HG03045 (cell line): ENCODE data around the gene DNMT3B.
"Not testable (repeated sequence)": the region's sequence is repeated elsewhere in the genome, so short reads cannot be mapped to it uniquely, and the experiment has no call there.

Experiments used
- ATAC-seq: cut with Tn5 transposase; IDR thresholded peaks from one replicate; pipeline ENCODE4 v1.9.1; 2021; ENCODE audit warnings: mild to moderate bottlenecking, moderate library complexity; ENCODE audit not compliant: unreplicated experiment

Gene DNMT3B

DNA sequence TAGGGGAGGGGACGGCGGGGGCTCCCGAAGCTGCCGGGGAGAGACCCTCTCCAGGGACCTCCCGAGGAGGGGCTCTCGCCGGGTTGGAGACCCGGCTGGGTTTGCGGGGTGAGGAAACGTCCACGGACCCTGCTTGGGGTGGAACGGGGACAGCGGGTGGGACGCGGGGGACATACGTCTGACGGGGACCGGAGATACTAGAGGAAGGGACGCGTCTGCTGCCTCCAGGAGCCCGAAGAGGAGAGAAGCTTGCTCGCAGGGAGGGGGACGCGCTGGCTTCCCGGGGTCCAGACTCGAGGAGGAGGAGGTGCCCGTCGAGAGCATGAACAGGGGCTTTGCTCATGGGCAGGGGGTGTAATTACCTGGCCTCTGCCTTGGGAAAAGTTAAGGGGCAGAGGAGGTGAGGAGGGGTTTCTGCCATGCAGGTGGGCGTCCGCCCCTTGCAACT lies 593 bp downstream of the DNMT3B start:
- peak; percentile 9 for ATAC-seq

DNA sequence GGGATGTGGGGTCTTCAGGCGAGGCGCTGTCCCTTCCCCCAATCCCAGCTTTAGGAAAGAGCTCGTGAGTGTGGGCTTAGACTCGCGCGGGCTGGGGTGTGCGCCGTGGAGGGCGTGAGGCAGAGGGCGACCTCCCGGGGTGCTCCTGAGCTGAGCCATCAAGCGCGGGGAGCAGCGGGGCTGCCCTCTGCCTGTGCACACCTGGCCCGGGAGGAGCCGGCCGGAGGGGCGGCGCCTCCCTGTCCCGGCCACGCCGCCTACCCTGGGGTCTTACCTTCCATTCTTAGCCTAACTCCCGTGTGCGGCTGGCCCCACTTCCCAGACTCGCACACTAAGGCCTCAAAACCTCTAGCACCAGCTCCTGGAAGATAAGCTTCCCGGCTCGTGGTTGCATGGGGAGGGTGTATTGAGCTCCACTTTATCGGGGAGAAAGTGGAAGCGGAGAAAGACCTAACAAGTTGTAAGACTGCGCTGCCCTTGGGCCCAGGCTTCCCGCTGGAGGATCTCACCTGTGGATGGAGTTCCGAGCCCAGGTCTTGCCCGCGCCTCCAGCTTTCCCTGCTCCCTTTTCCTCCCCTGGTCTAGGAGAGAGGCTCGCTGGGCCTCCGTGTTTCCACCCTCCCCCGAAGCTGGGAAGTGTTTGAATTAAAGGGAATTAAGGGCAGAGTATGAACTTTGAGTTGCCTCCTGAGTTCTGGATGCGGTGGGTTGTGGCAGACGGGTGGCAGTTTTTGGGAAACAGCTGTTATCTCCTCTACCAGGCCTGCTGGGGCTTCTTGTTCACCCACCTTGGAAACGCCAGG lies 1.2 kb downstream of the DNMT3B start:
- ATAC-seq = no peak

DNA sequence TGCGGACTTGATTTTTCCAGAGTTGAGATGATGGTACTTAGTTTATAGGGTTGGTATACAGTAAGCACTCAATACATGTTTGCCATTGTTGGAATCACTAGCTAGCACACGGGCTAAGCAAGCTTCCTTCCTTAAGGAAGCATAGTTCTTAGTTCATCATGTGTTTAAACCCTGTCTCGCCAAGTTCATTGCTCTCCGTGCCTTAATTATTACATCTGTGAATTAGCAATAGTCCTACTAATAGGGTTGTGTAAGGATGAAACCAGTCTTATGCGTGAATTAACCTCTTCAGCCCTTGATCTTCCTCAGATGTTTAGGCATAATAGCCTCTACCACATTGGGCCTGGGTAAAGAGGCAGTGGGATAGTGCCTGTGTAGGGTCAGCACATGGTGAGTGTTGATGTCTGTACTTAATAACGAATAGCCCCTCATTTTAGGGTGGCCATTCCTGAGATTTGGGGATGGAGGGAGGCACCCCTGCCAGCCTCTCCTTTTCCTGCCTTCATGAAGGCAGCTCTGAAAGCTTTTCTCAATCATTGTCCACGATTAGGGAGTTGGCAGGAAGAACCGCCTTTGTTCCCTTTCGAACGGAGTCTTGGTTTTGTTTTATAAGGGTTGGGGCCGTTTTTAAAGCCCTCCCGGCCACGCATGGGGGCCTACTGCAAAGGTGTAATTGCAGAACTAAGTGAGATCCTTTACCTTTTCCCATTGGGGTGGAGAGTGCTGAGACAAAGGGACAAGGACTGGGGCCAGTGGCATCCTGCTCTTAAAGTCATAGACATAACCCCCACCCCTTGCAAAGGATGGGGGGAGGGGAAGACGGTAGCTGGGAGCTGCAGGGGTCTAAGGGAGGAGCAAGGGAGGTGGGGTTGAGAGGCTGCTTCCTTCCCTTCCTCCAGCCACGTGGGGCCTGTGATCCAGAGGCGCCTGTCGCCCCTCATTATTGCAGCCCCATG lies 2.1 kb downstream of the DNMT3B start:
- ATAC-seq = no peak

DNA sequence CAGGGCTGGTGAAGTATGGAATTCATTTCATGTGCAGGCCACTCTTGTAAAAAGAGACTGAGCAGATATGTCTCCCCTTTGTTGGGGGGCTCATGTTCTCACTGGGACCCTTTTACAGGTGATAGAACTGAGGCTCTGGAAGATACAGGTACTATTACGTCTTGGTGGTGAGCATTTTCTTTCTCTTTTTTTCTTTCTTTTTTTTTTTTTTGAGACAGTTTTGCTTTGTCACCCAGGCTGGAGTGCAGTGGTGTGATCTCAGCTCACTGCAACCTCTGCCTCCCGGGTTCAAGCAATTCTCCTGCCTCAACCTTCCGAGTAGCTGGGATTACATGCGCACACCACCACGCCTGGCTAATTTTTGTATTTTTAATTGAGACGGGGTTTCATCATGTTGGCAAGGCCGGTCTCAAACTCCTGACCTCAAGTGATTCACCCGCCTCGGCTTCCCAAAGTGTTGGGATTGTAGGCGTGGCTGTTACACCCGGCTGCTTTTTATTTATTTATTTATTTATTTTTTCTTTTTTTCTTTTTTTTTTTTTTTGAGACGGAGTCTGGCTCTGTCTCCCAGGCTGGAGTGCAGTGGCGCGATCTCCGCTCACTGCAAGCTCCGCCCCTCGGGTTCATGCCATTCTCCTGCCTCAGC lies 3.2 kb downstream of the DNMT3B start:
- ATAC-seq = not testable (repeated sequence)

DNA sequence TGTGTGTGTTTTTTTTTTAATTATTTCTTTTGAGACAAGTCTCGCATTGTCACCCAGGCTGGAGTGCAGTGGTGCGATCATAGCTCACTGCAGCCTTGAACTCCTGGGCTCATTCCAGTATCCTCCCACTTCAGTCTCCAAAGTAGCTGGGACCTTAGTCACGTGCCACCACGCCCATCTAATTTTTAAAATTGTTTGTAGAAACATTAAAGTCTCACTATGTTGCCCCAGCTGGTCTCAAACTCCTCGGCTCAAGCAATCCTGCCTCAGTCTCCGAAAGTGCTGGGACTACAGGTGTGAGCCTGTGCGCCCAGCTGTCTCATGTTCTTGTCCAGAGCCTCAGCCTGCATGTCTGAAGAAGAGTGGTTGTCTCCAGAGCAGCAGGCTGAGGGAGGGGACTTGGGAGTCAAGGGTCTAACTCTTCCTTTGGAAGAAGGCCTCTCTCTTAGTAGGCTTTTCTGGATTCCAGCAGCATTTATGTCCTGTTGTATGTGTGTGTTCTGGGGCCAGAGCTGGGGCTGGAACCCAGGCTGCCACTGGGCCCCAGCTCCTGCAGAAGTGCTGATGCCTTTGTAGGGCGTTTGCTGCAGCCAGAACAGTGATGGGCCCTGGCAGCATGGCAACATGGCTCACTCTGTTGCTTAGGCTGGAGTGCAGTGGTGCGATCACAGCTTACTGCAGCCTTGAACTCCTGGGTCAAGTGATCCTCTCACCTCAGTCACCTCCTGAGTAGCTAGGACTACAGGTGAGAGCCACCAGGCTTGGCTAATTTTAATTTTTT lies 5.4 kb downstream of the DNMT3B start:
- ATAC-seq = no peak

DNA sequence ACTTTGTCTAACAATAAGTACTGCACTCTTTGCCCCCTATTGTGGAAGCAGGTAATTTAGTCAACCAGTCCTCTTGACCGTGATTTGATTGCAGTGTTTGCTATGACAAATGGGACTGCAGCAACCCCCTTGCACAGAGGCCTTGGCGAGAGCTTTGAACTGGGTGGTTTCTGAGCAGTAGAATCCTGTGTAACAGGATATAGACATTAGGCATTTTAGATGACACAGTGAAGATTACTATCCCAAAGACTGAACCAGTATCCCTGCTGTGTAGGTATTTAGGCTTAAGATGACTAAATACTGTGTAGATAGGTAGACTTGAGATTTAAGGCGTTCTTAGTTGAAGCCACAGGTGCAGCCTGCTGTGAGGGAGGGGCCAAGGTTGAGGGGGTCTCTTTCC lies 9.9 kb downstream of the DNMT3B start:
- ATAC-seq = no peak

DNA sequence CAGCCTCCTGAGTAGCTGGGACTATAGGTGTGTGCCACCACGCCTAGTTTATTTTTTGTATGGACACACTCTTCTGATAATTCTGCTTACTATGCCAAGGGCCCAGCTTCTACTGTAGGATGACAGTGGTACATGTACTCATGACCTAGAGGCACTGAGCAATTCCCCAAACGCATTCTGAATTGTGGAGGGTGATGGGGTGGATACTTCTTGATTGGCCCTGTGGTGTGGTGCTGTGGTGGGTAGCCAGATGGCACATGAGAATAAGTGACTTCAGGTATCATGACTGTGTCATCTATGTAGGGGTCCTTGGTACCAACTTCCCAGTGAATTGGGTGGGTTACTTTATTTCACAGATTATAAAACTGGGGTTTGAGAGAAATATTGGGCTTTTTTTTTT lies 11.0 kb downstream of the DNMT3B start:
- no peak for ATAC-seq

DNA sequence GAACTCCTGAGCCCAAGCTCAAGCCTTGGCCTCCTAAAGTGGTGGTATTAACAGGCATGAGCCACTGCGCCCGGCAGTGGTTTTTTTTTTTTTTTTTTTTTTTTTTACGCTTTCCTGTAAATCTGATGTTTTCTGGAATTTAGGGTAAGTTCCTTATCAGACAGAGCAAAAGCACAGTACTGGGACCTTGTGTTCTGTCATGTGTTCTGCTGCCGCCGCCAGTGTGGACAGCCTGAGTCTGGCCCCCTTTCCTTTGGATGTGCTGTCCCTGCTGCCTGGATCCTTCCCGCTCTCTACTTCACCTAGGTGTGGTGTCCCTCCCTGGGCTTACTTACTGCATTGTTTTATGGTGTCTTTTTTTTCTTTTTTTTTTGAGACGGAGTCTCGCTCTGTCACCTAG lies 11.7 kb downstream of the DNMT3B start:
- no peak for ATAC-seq

DNA sequence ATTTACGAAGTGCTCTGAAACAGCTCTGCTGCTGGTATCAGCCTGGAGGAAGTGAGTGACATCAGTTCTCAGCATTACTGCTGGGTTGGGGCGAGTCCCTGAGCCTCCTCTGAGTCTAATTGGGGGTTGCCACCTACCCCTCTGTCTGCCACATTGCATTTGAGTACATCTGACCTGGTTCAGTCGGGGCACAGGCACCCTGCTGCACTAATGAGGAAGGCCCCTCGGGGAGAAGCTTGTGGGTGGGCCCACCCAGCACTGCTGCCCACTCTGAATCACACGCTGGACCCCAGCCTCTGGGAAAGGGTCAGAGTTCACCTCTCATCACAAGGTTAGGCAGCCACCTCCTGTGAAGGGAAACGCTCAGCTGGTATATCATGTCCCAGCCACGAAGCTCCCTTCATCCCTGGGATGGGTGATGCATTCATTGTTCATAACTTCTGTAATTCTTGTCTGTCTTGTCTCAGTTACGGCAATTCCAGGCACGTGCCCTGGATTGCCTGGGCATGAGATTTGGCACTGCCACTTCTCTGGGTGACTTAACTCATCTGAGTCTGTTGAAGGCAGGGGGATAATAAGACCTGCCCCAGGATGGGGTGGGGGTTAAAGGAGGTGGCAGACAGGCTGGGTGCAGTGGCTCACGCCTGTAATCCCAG lies 13.3 kb downstream of the DNMT3B start:
- no peak for ATAC-seq

DNA sequence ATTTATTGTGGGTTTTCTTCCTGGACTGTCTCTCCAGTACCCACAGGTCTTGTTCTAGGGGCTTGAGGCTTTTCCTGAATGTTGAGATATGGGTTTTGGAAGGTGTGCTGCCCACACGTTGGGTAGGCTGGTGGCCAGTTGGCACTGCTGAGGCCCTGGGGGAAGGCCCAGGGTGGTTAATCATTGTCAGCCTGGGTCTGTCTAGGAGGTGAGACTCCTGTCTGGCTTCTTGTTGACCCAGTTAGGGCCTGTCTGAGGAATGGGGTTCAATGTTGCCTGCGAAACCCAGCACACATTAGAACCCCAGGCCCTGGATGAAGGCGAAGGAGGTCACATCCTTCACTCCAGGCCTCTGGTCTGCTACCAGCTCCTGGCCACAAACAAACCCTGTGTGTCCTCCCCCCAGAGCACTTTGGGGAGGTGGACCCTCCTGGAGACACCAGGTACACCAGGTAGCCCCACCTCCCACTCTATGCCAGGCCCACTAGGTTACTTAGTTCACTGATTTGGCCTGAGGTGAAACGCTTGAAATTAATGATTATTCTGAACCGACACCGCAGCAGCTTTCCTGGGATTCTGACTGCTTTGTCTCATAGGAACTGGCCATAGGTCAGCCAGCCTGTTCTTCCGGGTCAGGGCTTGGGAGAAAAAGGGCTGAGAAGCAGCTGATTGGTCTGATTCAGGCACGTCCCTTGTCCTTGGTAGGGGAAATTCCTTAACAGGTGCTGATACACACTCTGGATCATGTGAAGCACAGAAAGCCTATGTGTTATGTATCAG lies 15.2 kb downstream of the DNMT3B start:
- no peak for ATAC-seq

DNA sequence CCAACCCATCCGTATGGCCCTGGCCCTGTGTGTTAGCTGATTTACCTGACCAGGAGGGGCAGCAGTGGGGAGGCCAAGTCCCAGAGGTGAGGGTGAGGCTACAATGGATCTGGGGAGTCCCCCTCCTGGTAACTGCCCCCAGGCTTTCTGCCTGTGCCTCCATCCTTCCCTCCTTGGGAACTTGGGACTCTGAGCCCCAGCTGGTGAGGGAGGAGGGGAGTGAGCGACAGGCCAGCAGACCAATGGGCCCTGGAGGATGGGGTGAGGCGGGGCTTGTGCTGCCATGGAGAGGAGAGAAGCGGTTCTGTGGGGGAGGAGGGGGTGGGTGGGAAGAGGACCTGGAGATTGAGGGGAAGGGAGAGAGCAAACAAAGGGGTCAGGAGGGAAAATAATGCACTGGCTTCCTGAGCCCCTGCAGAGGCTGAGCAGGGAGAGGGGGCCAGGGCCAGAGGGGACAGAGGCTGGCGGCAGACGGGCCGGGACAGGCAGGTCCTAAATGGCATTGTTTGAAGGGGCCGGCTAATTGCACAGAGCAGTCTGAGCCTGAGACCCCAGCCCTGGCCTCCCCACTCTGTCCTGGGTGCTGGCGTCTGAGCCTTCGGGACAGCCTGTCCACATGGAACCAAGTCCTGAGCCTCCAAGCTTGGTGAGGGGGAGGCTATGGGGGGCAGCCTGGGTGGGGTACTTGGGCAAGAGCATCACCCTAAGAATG lies 17.5 kb downstream of the DNMT3B start:
- no peak for ATAC-seq

DNA sequence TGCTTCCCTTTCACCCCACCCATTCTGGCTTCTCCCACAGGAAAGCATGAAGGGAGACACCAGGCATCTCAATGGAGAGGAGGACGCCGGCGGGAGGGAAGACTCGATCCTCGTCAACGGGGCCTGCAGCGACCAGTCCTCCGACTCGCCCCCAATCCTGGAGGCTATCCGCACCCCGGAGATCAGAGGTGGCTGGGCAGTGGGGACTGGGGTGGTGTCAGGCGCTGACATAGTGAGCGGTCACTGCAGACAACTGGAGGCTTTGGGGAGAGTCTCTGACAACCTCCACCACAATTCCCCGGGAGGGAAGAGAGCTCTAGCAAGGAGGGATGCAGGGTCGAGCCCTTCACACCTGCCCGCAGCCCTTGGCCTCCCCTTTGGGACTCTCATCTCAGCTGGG lies 18.1 kb downstream of the DNMT3B start:
- ATAC-seq = no peak

DNA sequence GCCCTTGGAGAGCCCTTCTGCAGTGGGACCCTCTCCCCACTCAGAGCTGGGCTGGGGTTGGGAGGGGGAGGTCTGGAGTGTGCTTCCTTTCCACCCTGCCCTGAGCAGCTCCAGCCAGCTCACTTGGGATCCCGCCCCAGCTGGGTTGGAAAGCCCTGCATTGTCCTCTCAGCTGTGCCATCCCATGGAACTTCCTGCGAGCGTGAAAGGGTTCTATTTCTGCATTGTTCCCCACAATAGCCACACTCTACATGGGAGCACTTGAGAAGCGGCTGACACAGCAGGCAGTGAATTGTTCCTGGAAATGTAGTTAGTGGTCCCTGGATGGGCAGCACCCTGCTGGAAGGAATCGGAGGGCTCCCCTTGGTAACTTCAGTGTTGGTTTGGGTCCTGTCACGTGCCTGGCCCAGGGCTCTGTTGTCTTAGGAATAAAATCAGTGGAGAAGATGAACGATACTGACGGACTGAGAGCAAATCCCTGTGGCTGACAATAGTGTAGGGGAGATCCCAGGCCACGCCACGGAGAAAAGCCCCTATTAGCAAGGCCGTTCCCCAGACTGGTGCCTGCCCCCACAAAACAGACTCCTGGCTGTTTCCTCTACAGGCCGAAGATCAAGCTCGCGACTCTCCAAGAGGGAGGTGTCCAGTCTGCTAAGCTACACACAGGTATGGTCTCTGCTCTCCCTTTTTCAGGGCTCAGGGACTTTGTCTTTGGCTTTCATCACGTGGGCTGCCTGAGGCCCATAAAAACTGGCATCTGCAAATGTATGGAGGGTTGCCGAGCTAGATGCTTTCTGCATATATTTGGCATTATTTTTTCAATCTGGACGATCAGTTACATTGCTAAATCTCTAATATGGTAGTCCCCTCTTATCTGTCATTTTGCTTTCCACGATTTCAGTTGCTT lies 18.8 kb downstream of the DNMT3B start:
- no peak for ATAC-seq

DNA sequence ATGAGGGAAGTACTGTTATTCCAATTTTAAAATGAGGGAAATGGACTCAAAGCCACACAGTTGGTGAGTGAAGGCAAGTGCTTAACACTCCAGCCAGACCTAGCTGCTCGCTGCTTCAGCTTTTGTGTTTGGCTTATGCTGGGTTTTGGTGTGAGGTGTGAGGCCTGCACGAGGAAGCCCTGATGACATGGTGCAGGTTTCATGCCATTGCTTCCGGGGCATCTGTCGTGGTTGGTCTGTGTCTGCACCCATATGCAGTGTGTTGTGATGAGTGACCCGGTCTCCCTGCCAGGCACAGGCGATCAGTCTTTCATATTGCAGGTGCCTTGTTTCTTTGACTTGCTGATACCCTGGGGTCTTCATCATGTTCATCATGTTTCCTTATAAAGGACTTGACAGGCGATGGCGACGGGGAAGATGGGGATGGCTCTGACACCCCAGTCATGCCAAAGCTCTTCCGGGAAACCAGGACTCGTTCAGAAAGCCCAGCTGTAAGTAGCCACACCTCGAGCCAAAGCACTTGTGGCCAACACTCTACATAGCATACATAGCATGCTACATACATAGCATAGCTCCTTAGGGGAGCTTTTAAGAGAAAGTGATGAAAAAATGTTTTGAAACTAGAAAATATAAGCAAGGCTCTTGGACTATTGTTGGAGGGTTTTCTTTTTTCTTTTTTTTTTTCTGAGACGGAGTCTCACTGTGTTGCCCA lies 22.3 kb downstream of the DNMT3B start:
- no peak for ATAC-seq

DNA sequence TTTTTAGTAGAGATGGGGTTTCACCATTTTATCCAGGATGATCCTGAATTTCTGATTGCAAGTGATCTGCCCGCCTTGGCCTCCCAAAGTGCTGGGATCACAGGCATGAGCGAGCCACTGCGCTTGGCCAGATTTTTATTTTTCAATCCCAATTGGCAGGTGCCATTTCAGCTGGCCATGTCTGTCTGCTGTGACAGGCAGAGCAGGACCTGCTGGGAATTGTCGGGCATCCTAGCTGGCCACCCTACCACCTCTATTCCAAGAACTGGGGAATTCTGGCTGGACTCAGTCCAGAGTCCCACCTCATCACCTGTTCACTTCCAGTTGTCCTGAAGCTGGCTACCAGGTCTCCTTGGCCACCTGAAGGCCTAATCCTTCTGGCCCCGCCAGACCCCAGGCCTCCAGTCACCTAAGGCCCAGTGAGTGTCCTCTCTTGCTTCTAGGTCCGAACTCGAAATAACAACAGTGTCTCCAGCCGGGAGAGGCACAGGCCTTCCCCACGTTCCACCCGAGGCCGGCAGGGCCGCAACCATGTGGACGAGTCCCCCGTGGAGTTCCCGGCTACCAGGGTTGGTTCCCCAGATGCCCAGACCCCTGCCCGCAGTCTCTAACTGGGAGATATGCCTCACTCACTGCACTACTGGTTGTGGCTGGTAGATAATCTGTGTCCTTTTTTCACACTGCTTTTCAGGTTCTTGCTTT lies 24.0 kb downstream of the DNMT3B start:
- no peak for ATAC-seq

DNA sequence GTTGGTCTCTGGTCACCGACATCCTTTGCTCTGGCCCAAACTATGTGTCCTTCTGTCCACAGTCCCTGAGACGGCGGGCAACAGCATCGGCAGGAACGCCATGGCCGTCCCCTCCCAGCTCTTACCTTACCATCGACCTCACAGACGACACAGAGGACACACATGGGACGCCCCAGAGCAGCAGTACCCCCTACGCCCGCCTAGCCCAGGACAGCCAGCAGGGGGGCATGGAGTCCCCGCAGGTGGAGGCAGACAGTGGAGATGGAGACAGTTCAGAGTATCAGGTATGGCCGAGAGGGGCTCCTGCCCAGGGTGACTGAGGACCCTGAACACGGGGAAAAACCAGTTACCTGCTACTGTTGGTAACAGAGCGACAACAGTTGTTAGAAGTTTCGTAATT lies 25.0 kb downstream of the DNMT3B start:
- no peak for ATAC-seq
